VCaP (cell line): Measurements from ENCODE around the gene IFT20.

Experiments
- H3K27ac ChIP-seq: fragments of 450-650 bp; 2 replicates; pipeline ENCODE4 v1.5.1; 2017
- TF ChIP-seq, protein P1 (sequence below): fragments of 450-650 bp; conservative IDR thresholded peaks from 2 replicates; pipeline ENCODE4 v1.5.1; 2017; ENCODE audit warnings: mild to moderate bottlenecking, moderate library complexity

IFT20 gene

DNA sequence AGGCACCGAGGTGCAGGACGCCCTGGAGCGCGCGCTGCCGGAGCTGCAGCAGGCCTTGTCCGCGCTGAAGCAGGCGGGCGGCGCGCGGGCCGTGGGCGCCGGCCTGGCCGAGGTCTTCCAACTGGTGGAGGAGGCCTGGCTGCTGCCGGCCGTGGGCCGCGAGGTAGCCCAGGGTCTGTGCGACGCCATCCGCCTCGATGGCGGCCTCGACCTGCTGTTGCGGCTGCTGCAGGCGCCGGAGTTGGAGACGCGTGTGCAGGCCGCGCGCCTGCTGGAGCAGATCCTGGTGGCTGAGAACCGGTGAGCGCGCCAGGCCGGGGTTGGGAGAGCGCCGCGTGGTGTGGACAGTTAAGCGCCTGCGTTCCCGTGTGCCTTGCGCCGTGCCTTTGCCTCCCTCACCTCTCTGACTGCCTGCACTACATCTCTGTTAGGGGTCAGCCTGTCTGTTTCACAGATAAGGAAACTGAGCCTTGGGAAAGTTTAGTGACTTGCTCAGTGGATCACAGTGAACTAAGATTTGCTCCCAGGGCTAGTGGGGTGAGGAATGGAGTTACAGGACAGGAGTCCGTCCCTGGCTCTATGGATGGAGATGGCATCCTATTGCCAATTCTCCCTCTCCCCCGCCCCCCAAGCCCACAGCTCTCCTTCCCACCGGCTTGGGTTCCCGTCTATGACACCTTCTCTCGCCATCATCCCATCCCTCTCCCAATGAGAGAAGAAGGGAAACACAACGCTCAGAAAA, 37.1 kb upstream of the IFT20 start:
- TF ChIP-seq, protein P1, sequence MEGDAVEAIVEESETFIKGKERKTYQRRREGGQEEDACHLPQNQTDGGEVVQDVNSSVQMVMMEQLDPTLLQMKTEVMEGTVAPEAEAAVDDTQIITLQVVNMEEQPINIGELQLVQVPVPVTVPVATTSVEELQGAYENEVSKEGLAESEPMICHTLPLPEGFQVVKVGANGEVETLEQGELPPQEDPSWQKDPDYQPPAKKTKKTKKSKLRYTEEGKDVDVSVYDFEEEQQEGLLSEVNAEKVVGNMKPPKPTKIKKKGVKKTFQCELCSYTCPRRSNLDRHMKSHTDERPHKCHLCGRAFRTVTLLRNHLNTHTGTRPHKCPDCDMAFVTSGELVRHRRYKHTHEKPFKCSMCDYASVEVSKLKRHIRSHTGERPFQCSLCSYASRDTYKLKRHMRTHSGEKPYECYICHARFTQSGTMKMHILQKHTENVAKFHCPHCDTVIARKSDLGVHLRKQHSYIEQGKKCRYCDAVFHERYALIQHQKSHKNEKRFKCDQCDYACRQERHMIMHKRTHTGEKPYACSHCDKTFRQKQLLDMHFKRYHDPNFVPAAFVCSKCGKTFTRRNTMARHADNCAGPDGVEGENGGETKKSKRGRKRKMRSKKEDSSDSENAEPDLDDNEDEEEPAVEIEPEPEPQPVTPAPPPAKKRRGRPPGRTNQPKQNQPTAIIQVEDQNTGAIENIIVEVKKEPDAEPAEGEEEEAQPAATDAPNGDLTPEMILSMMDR: no peak
- H3K27ac ChIP-seq: peak overlapping the region; percentile 99

DNA sequence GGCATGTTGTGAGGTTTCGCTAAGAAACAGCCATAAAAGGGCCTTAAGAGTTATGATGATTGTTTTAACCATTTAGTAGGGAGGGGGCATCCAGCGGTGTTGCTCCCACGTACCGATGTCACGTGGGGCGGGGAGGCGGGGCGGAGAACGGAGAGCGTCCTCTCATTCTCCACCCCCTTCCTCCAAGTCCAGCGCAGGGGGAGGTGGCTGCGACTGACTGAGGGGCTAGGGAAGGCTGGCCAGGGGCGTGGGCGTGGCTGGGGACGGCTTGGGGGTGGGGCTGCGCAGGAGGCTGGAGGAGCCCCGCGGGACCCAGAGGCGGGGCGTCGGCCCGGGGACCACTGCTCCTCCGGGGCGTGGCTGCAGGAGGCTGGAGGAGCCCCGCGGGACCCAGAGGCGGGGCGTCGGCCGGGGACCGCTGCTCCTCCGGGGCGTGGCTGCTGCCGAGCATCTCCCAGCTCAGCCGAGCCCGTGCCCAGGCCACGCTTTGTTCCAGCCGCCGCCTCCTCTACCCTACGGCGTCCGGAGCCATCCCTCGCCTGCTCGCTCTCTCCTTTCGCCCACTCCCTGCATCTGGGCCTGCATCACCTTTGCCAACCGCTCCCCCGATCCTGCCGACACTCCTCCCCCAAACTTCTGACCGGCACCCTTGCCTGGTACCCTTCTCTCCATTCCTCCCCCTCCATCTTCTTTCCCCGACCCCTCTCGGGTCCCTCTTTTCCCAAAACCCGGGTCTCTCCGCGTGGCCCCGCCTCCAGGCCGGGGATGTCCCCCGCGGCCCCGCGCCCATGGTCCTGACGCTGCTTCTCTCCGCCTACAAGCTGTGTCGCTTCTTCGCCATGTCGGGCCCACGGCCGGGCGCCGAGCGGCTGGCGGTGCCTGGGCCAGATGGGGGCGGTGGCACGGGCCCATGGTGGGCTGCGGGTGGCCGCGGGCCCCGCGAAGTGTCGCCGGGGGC, 36.3 kb upstream of the IFT20 start, which contains the start of gene SARM1:
TSS of gene SARM1 (plus strand) at position 450 of the 958 bp plus-strand sequence. CDS start at position 789, 339 bp downstream.
- peak within 1 kb of the TSS; percentile 99 for H3K27ac ChIP-seq
- TF ChIP-seq, protein P1: no peak

DNA sequence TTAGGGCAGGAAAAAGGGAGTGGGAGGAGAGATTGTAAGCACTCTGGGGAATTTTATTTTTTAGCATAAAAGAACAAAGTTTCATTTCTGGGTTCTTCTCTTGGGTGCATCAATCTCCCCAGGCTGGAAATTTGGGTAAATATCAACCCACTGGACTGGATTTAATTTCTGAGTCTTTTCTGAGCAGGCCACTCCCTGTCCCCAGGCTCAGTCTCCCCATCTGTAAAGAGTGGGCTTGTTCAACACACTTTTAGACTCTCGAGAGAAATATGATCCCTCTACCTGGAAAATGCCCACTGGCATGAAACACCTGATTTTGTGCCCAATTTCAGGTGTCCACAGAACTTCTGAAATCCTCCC, 35.5 kb upstream of the IFT20 start:
- H3K27ac ChIP-seq: peak overlapping the region; percentile 99

DNA sequence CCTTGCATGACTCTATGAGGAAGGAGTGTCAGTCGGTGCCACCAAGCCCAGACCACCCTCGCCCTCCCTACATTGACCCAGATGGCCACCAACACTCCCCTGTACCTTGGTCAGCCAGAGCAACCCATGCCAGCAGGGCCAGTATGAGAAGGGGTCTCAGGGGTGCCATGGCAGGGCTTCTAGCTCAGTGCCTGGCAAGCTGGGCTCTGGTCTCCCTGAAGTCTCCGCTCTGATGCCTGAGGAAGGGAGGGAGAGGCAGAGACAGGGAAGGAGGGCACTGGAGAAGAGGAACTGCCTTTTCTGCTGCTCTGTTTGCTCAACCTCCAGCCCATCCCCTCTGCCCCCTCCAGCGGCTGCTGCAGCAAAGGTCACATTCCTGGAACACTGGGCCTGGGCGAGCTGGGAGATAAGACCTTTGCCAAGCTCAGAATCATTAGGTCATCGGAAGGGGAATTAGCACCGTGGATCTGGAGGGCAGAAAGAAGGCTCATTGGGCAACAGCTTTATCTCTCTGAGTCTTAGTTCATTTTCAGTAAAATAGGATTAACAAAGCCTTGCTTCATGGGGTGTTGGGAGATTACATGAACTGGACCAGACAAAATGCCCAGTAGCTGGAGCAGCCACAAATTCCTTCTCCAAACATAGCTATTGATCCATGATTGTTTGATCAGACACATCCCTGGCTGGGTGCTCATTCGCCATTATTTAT, 34.9 kb upstream of the IFT20 start, which contains the start of gene VTN:
TSS of gene VTN (minus strand) at position 273 of the 709 bp plus-strand sequence. CDS start at position 169, 104 bp downstream.
- peak within 1 kb of the TSS; percentile 99 for H3K27ac ChIP-seq
- TF ChIP-seq, protein P1: 0 out of 2 replicates have a peak, but pooled peaks have one; percentile 11

More for the DNA sequence above, 35.5 kb upstream of the IFT20 start:
- TF ChIP-seq, protein P1: no peak

DNA sequence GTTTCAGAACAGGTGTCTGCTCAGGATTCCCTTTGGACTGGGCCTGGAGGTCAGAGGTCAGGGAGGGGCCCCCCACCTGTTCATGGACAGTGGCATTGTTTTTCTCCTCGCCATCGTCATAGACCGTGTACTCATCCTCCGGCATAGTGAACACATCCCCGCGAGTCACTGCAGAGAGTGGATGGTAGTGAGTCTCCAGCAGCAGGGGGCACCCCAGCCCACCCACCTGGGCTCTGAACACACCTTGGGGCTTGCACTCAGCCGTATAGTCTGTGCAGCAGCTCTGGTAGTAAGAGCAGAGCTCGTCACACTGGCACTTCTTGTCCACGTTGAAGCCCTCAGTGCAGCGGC, 34.4 kb upstream of the IFT20 start:
- peak overlapping the region; percentile 99 for H3K27ac ChIP-seq
- TF ChIP-seq, protein P1: 0 out of 2 replicates have a peak, but pooled peaks have one; percentile 5

DNA sequence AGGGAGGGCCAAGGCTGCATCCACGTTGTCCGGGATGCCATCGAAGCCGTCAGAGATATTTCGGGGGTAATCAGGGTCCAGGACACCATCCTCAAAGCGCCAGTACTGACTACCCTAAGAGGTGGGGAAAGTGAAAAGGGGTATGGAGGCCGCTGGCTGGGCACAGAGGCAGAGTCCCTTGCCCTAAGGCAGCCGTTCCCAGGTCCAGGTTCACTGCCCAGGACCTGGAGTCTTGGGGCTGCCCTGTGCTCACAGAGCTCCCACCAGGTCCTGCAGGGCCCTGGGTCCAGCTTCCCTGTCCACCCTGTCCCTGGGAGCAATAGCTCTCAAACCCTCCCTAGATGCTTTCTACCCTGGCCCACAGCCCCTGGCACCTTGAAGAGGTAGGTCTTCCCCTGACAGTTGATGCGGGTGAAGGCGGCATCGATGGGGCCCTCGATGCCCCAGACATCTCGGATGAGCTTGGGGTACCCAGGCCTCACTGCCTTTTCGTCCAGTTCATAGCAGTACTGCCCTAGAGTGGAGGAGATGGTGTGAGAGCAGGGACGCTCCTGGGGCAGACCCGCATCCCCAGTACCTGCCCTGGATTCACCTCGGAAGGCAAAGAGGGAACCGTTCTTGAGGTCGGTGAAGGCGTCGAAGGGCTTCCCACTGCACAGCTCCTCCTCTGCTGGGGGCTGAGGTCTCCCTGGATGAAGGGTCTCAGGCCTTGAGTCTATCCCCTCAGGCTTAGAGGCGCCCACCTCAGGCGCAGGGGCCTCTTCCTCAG, 33.8 kb upstream of the IFT20 start:
- H3K27ac ChIP-seq: peak overlapping the region; percentile 99
- TF ChIP-seq, protein P1: no peak
